H9 (cell line): Measurements from ENCODE around the gene B3GNT2. TPM values are rescaled to one million over a fixed set of nuclear protein-coding genes. Genes with fewer than 3 reads are reported as not detected.

Experiments
- DNase-seq: peaks from one replicate; pipeline ENCODE4 v3.0.0-alpha.2; 2017
- H2AFZ ChIP-seq: one replicate; pipeline ENCODE4 v1.6.1; 2013; ENCODE audit warnings: mild to moderate bottlenecking, low read length, control low read depth, moderate library complexity
- H2AK5ac ChIP-seq: 2 replicates; pipeline ENCODE4 v1.6.1; 2013; ENCODE audit warnings: low read length, control low read depth, mixed read lengths; ENCODE audit not compliant: insufficient read length
- H2BK120ac ChIP-seq: one replicate; pipeline ENCODE4 v1.6.1; 2013; ENCODE audit warnings: low read depth, mild to moderate bottlenecking, low read length, control low read depth, inconsistent platforms; ENCODE audit not compliant: poor library complexity, severe bottlenecking
- H2BK12ac ChIP-seq: 2 replicates; pipeline ENCODE4 v1.6.1; 2013; ENCODE audit warnings: low read length, control low read depth, mixed read lengths, low read depth; ENCODE audit not compliant: insufficient read length
- H2BK15ac ChIP-seq: 2 replicates; pipeline ENCODE4 v1.6.1; 2013; ENCODE audit warnings: low read depth, low read length, control low read depth
- H2BK20ac ChIP-seq: one replicate; pipeline ENCODE4 v1.6.1; 2013; ENCODE audit warnings: low read depth, mild to moderate bottlenecking, low read length, control low read depth, inconsistent platforms; ENCODE audit not compliant: poor library complexity, severe bottlenecking
- H2BK5ac ChIP-seq: 2 replicates; pipeline ENCODE4 v1.6.1; 2013; ENCODE audit warnings: low read length, control low read depth, mixed read lengths; ENCODE audit not compliant: insufficient read length
- H3K14ac ChIP-seq: 2 replicates; pipeline ENCODE4 v1.6.1; 2013; ENCODE audit warnings: low read length, control low read depth; ENCODE audit not compliant: insufficient read depth
- H3K18ac ChIP-seq: 2 replicates; pipeline ENCODE4 v1.6.1; 2013; ENCODE audit warnings: low read depth, mild to moderate bottlenecking, mixed read lengths, low read length, control low read depth; ENCODE audit not compliant: insufficient read length
- H3K23ac ChIP-seq: 2 replicates; pipeline ENCODE4 v1.6.1; 2013; ENCODE audit warnings: low read length, control low read depth, mixed read lengths, low read depth; ENCODE audit not compliant: insufficient read length
- H3K23me2 ChIP-seq: 2 replicates; pipeline ENCODE4 v1.6.1; 2013; ENCODE audit warnings: low read depth, mild to moderate bottlenecking, mixed read lengths, low read length, control low read depth; ENCODE audit not compliant: insufficient read length, poor library complexity, severe bottlenecking
- H3K27ac ChIP-seq: 2 replicates; pipeline ENCODE4 v1.5.1; 2013; ENCODE audit warnings: low read length, control low read depth, mixed read lengths, low read depth; ENCODE audit not compliant: insufficient read length
- H3K27me3 ChIP-seq: 2 replicates; pipeline ENCODE4 v1.6.1; 2013; ENCODE audit warnings: low read length, control low read depth, inconsistent platforms; ENCODE audit not compliant: insufficient read depth
- H3K4ac ChIP-seq: 2 replicates; pipeline ENCODE4 v1.6.1; 2013; ENCODE audit warnings: low read depth, mild to moderate bottlenecking, control low read depth, inconsistent platforms, low read length, moderate library complexity
- H3K4me1 ChIP-seq: 2 replicates; pipeline ENCODE4 v1.6.1; 2013; ENCODE audit warnings: low read length, control low read depth, inconsistent platforms; ENCODE audit not compliant: insufficient read depth
- H3K4me2 ChIP-seq: 2 replicates; pipeline ENCODE4 v1.6.1; 2013; ENCODE audit warnings: low read length, control low read depth, mixed read lengths; ENCODE audit not compliant: insufficient read length, insufficient read depth
- H3K56ac ChIP-seq: 2 replicates; pipeline ENCODE4 v1.6.1; 2013; ENCODE audit warnings: low read depth, mild to moderate bottlenecking, mixed read lengths, low read length, control low read depth; ENCODE audit not compliant: insufficient read length
- H3K79me1 ChIP-seq: 2 replicates; pipeline ENCODE4 v1.6.1; 2013; ENCODE audit warnings: low read depth, mild to moderate bottlenecking, moderate library complexity, low read length, control low read depth, inconsistent platforms; ENCODE audit not compliant: insufficient read depth, poor library complexity, severe bottlenecking
- H3K79me2 ChIP-seq: 2 replicates; pipeline ENCODE4 v1.6.1; 2013; ENCODE audit warnings: low read length, control low read depth, inconsistent platforms; ENCODE audit not compliant: insufficient read depth
- H3K9ac ChIP-seq: 2 replicates; pipeline ENCODE4 v1.6.1; 2013; ENCODE audit warnings: low read length, control low read depth, mixed read lengths; ENCODE audit not compliant: insufficient read length; ENCODE audit errors: extremely low read depth
- H3K9me3 ChIP-seq: one replicate; pipeline ENCODE4 v1.6.1; 2013; ENCODE audit warnings: low read depth, low read length, inconsistent platforms; ENCODE audit not compliant: control insufficient read depth
- H3T11ph ChIP-seq: one replicate; pipeline ENCODE4 v1.6.1; 2013; ENCODE audit warnings: mild to moderate bottlenecking, low read length, control low read depth, inconsistent platforms
- H4K20me1 ChIP-seq: one replicate; pipeline ENCODE4 v1.6.1; 2013; ENCODE audit not compliant: control insufficient read depth, insufficient read length, insufficient read depth
- H4K5ac ChIP-seq: 2 replicates; pipeline ENCODE4 v1.6.1; 2013; ENCODE audit warnings: low read depth, mild to moderate bottlenecking, mixed read lengths, low read length, control low read depth; ENCODE audit not compliant: insufficient read length
- H4K8ac ChIP-seq: replicated peaks from 2 replicates; pipeline ENCODE4 v1.6.1; 2013; ENCODE audit warnings: low read length, control low read depth, mixed read lengths, low read depth; ENCODE audit not compliant: insufficient read length
- H4K91ac ChIP-seq: 2 replicates; pipeline ENCODE4 v1.6.1; 2013; ENCODE audit warnings: low read depth, mild to moderate bottlenecking, moderate library complexity, mixed read lengths, low read length, control low read depth; ENCODE audit not compliant: insufficient read length
- H3K27ac Mint-ChIP-seq, 3 experiments: 2 replicates in 2 of 3; 3 replicates in 1 of 3; pipeline ENCODE4 v1.8.0; 2020 to 2021; ENCODE audit warnings: mixed read lengths in 3 of 3, mild to moderate bottlenecking in 1 of 3, moderate library complexity in 1 of 3
- H3K27me3 Mint-ChIP-seq: 2 replicates; pipeline ENCODE4 v1.8.0; 2021; ENCODE audit warnings: low read depth, mild to moderate bottlenecking, moderate library complexity, mixed read lengths
- H3K36me3 Mint-ChIP-seq, 3 experiments: 2 replicates in 2 of 3; 3 replicates in 1 of 3; pipeline ENCODE4 v1.8.0; 2020 to 2021; ENCODE audit warnings: low read depth in 3 of 3, mixed read lengths in 3 of 3; ENCODE audit not compliant: insufficient read depth in 1 of 3
- H3K4me1 Mint-ChIP-seq, 2 experiments: 2 replicates each; pipeline ENCODE4 v1.8.0; 2020; ENCODE audit warnings: mixed read lengths in 2 of 2
- H3K4me3 Mint-ChIP-seq, 2 experiments: 2 replicates in 1 of 2; 3 replicates in 1 of 2; pipeline ENCODE4 v1.8.0; 2020 to 2021; ENCODE audit warnings: mild to moderate bottlenecking in 2 of 2, mixed read lengths in 2 of 2, moderate library complexity in 1 of 2
- H3K9me3 Mint-ChIP-seq, 2 experiments: 2 replicates in 1 of 2; 3 replicates in 1 of 2; pipeline ENCODE4 v1.8.0; 2020; ENCODE audit warnings: mild to moderate bottlenecking in 2 of 2, mixed read lengths in 2 of 2, moderate library complexity in 1 of 2
- WGBS: extraction: QIAGEN DNeasy Blood & Tissue Kit; methylation state at CpG from one replicate; pipeline ENCODE4 v1.1.7; 2013; ENCODE audit warnings: missing lambda C conversion rate, low lambda C conversion rate, mixed read lengths; ENCODE audit not compliant: insufficient read length; ENCODE audit errors: extremely low coverage; 5-methylcytosine and 5-hydroxymethylcytosine counted together
- total RNA-seq: library from RNA; stranded (reverse); gene quantifications from 2 replicates; pipeline ENCODE4 v1.2.1, GENCODE V29; 2021
- TF ChIP-seq, protein P1 (sequence below): fragments of 200-600 bp; sonication (generic); conservative IDR thresholded peaks from 3 replicates; pipeline ENCODE4 v1.8.0; 2021; ENCODE audit warnings: antibody characterized with exemption, mild to moderate bottlenecking

Gene B3GNT2
- total RNA-seq, 1 experiment from 2014 or later: 55.3 TPM

DNA sequence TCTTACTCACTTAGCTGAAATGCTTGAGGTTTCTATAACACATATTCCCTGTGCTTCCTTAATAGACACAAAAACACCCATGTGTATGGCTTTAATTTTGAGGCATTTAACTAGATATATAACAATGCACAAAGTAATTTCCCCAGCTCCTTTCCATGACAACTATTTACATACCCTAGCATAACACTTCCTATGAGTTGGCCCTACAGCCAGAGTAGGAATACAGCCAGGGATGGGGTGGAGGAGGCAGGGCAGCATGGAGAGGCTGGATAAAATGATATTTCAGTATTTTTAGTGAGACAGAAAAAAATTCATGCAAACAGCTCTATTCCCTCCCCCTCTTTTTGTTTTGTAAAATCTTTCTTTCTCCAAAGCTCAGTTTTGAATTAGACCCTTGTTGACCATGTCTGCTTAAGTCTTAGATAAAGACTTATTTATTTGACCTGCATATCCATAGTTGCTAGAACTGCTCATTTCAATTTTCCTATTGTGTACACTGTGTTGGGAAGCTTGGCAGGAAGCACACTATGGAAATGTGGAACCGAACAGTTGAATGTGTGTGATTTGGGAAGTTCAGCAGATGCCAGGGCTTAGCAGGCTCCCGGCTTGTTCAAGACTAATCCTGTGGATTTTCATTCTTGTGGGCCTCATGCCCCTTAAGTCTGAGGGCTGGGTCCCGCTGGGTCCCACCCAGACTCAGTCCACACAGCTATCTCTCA lies 11.2 kb upstream of the B3GNT2 start:
- no peaks in the 10 kb centered on the region for H4K20me1 ChIP-seq
- H2BK20ac ChIP-seq: no peak overlapping the region
- H3T11ph ChIP-seq: no peak overlapping the region
- no peaks in the 10 kb centered on the region for H3K27me3 ChIP-seq
- no peak overlapping the region for H3K4me2 ChIP-seq
- Mint-ChIP-seq H3K9me3 (no peaks in the 10 kb centered on the region), H3K27me3 (no peaks in the 10 kb centered on the region; the same call in 1 of the 2 replicates), H3K4me1 (peaks cover 22 to 32% of the 10 kb centered on the region in 2 experiments), H3K27ac (no peak overlapping the region), H3K36me3 (no peaks in the 10 kb centered on the region), H3K4me3 (no peak overlapping the region)
- H2BK120ac ChIP-seq: no peak overlapping the region
- no peak overlapping the region for H3K4ac ChIP-seq
- no peak overlapping the region for H3K27ac ChIP-seq
- no peaks in the 10 kb centered on the region for H3K9me3 ChIP-seq
- no peak overlapping the region for H4K8ac ChIP-seq
- no peak overlapping the region for H3K14ac ChIP-seq
- H2BK5ac ChIP-seq: no peak overlapping the region
- no peak overlapping the region for H3K56ac ChIP-seq
- no peak overlapping the region for H2BK15ac ChIP-seq
- no peak overlapping the region for H2AK5ac ChIP-seq
- H2BK12ac ChIP-seq: no peak overlapping the region
- TF ChIP-seq, protein P1, sequence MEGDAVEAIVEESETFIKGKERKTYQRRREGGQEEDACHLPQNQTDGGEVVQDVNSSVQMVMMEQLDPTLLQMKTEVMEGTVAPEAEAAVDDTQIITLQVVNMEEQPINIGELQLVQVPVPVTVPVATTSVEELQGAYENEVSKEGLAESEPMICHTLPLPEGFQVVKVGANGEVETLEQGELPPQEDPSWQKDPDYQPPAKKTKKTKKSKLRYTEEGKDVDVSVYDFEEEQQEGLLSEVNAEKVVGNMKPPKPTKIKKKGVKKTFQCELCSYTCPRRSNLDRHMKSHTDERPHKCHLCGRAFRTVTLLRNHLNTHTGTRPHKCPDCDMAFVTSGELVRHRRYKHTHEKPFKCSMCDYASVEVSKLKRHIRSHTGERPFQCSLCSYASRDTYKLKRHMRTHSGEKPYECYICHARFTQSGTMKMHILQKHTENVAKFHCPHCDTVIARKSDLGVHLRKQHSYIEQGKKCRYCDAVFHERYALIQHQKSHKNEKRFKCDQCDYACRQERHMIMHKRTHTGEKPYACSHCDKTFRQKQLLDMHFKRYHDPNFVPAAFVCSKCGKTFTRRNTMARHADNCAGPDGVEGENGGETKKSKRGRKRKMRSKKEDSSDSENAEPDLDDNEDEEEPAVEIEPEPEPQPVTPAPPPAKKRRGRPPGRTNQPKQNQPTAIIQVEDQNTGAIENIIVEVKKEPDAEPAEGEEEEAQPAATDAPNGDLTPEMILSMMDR: no peak
- no CpG with 5 or more reads among the region's 3 CpGs for WGBS
- no peaks in the 10 kb centered on the region for H3K79me1 ChIP-seq
- H3K18ac ChIP-seq: no peak overlapping the region
- no peak overlapping the region for H2AFZ ChIP-seq
- H3K23me2 ChIP-seq: no peaks in the 10 kb centered on the region
- no peak overlapping the region for H3K23ac ChIP-seq
- no peaks in the 10 kb centered on the region for H3K4me1 ChIP-seq
- no peaks in the 10 kb centered on the region for H3K79me2 ChIP-seq
- H4K5ac ChIP-seq: no peak overlapping the region
- H3K9ac ChIP-seq: no peak overlapping the region
- H4K91ac ChIP-seq: no peak overlapping the region
- DNase-seq: no peak
